Measurements from ENCODE around the gene ORMDL1. TPM values are rescaled to one million over a fixed set of nuclear protein-coding genes. Genes with fewer than 3 reads are reported as not detected.

ORMDL1 gene, protein sequence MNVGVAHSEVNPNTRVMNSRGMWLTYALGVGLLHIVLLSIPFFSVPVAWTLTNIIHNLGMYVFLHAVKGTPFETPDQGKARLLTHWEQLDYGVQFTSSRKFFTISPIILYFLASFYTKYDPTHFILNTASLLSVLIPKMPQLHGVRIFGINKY
- 10 to 100 TPM; 44.8 to 81.8 (median 57.5) TPM for polyA plus RNA-seq
- long read RNA-seq, donor 1, result 0 reads
- long read RNA-seq, donor 2, transcript ORMDL1-203 (4 exons, 2,009 nt), result major isoform, 13 of 23 reads
- long read RNA-seq, donor 2, partial matches to known transcripts, result 0 of 23 reads
- long read RNA-seq, donor 2, other reads (novel, unspliced or antisense), result 0 of 23 reads
- long read RNA-seq, donor 3, transcript ORMDL1-201 (3 exons, 2,692 nt), result major isoform, 18 of 40 reads
- long read RNA-seq, donor 3, transcript ORMDL1-203 (4 exons, 2,009 nt), result minor isoform, 9 of 40 reads
- long read RNA-seq, donor 3, partial matches to known transcripts, result 10 of 40 reads
- long read RNA-seq, donor 3, other reads (novel, unspliced or antisense), result 0 of 40 reads
- long read RNA-seq, donor 4, result 0 reads
- long read RNA-seq, donor 5, transcript ORMDL1-203 (4 exons, 2,009 nt), result major isoform, 7 of 10 reads
- long read RNA-seq, donor 5, partial matches to known transcripts, result 0 of 10 reads
- long read RNA-seq, donor 5, other reads (novel, unspliced or antisense), result 0 of 10 reads
- long read RNA-seq, donor 6, transcript ORMDL1-201 (3 exons, 2,692 nt), result major isoform, 20 of 32 reads
- long read RNA-seq, donor 6, transcript ORMDL1-203 (4 exons, 2,009 nt), result minor isoform, 7 of 32 reads
- long read RNA-seq, donor 6, partial matches to known transcripts, result 0 of 32 reads
- long read RNA-seq, donor 6, other reads (novel, unspliced or antisense), result 0 of 32 reads
- long read RNA-seq, donor 7, result 0 reads
- long read RNA-seq, donor 8, partial matches to known transcripts, result 0 of 4 reads
- long read RNA-seq, donor 8, other reads (novel, unspliced or antisense), result 0 of 4 reads
- long read RNA-seq, donor 9, transcript ORMDL1-201 (3 exons, 2,692 nt), result major isoform, 7 of 8 reads
- long read RNA-seq, donor 9, partial matches to known transcripts, result 0 of 8 reads
- long read RNA-seq, donor 9, other reads (novel, unspliced or antisense), result 0 of 8 reads
- long read RNA-seq, donor 10, transcript ORMDL1-203 (4 exons, 2,009 nt), result minor isoform, 11 of 54 reads
- long read RNA-seq, donor 10, transcript ORMDL1-201 (3 exons, 2,692 nt), result major isoform, 25 of 54 reads
- long read RNA-seq, donor 10, partial matches to known transcripts, result 12 of 54 reads
- long read RNA-seq, donor 10, other reads (novel, unspliced or antisense), result 0 of 54 reads

DNA sequence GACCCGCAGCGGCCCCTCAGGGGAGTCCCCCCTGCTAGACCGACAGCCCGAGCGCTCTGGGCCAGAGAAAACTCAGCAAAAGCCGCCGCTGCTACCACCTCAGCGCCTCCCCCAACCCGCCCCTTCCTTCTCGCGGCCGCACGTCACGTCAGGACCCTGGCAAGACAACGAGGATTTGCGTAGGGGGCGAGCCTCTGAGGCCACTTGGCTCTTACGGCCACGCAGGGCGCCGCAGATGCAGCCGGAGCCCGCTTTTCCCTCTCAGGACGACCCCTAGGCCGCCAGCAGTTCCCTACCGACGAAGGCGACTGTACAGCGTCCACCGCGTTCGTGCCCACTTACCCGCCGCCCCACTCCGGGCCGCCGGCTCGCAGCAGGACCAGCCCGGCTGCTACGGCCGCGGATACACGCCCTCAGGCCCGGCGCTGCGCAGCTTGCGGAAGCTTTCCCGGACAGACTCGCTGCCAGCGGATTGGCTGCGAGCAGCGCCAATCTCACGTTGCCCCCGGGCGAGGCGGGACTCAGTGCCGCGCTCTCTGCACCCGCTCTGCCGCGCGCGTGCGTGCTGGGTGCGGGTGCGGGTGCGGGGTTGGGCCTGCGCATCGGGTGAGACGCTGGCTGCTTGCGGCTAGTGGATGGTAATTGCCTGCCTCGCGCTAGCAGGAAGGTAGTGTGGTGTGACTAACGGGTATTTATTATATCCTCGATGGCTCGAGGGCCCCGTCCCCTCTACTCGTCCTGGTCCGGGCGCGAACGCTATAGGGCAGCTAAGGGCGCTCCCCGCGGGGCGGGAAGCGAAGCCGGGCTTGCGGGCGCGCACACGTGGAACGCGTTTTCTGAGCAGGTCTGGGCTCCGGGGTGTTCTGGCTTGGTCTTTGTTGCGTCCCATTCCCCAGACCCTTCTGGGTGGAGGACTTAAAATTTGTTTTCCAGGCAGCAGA lies at the start of gene ORMDL1, which contains the start of gene PMS1:
ORMDL1 (minus strand) TSS at position 413 of the 941 bp plus-strand sequence. CDS start 1,744 bp downstream, outside the sequence.
PMS1 (plus strand) TSS at position 524 of the 941 bp plus-strand sequence. CDS start 7,360 bp downstream, outside the sequence.
- DNase-seq (peak; percentile 96 to 98), FAIRE-seq (no peak)
- 0% methylated on average over 85 to 96 of the region's 96 CpGs for WGBS, 3 donors
- Histone ChIP-seq H3K4me1 (ENCODE audit: control insufficient read depth in 3 of 3, insufficient read depth in 2 of 3, low read depth in 1 of 3, low read length in 2 of 3) (peaks cover 0 to 6% (median 4%) of the 10 kb centered on the region in 3 donors), H3K9me3 (ENCODE audit: control insufficient read depth in 2 of 2, insufficient read depth in 1 of 2, low read depth in 1 of 2, low read length in 1 of 2) (no peaks in the 10 kb centered on the region), H3K4me3 (ENCODE audit: low read depth in 1 of 3, low read length in 3 of 3) (peak within 1 kb of the TSS; percentile 79 to 84 (median 81)), H3K27me3 (ENCODE audit: control insufficient read depth in 3 of 3, insufficient read depth in 3 of 3, low read length in 3 of 3) (no peaks in the 10 kb centered on the region), H3K36me3 (ENCODE audit: control insufficient read depth in 3 of 3, insufficient read depth in 2 of 3, low read depth in 1 of 3, low read length in 3 of 3) (peaks cover 0 to 4% (median 0%) of the 10 kb centered on the region in 3 donors), H3K27ac (ENCODE audit: low read depth in 1 of 3, low read length in 2 of 3) (peak within 1 kb of the TSS; percentile 88 to 97 (median 93))

DNA sequence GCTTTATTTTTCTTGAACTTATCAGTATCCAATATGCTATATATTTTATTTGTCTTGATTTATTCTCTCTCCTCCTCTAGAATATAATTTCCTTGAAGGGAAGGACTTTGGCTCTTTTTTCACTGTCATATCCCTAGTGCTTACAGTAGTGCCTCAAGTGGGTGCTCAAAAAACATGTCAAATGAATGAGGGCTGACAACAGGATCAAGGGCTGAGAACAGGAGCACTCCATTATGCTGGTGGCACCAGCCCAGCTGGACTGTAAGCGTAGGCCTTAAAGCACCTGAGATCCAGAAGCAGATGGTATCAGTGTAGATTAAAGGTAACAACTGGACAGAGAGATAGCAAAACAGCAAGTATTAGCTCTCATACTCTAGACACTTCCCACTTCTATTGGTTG lies 46.4 kb upstream of the ORMDL1 start:
- FAIRE-seq, result no peak
- no peaks in the 10 kb centered on the region for H3K4me1 ChIP-seq (ENCODE audit: control insufficient read depth in 3 of 3, insufficient read depth in 2 of 3, low read depth in 1 of 3, low read length in 2 of 3)
- no peak overlapping the region for H3K27ac ChIP-seq (ENCODE audit: low read depth in 1 of 3, low read length in 2 of 3)
- H3K27me3 ChIP-seq (ENCODE audit: control insufficient read depth in 3 of 3, insufficient read depth in 3 of 3, low read length in 3 of 3), result no peaks in the 10 kb centered on the region
- no peaks in the 10 kb centered on the region for H3K9me3 ChIP-seq (ENCODE audit: control insufficient read depth in 2 of 2, insufficient read depth in 1 of 2, low read depth in 1 of 2, low read length in 1 of 2)
- peaks cover 0 to 2% (median 0%) of the 10 kb centered on the region in 3 donors for H3K36me3 ChIP-seq (ENCODE audit: control insufficient read depth in 3 of 3, insufficient read depth in 2 of 3, low read depth in 1 of 3, low read length in 3 of 3)
- no peak overlapping the region for H3K4me3 ChIP-seq (ENCODE audit: low read depth in 1 of 3, low read length in 3 of 3)
- DNase-seq, result no peak
- 98 to 100% (median 100%) methylated on average over 1 of the region's 1 CpG for WGBS, 3 donors

- FAIRE-seq, result no peak
- Histone ChIP-seq H3K4me1 (ENCODE audit: control insufficient read depth in 3 of 3, insufficient read depth in 2 of 3, low read depth in 1 of 3, low read length in 2 of 3) (no peaks in the 10 kb centered on the region), H3K36me3 (ENCODE audit: control insufficient read depth in 3 of 3, insufficient read depth in 2 of 3, low read depth in 1 of 3, low read length in 3 of 3) (peaks cover 0 to 2% (median 0%) of the 10 kb centered on the region in 3 donors), H3K9me3 (ENCODE audit: control insufficient read depth in 2 of 2, insufficient read depth in 1 of 2, low read depth in 1 of 2, low read length in 1 of 2) (no peaks in the 10 kb centered on the region), H3K27ac (ENCODE audit: low read depth in 1 of 3, low read length in 2 of 3) (no peak overlapping the region), H3K4me3 (ENCODE audit: low read depth in 1 of 3, low read length in 3 of 3) (no peak overlapping the region), H3K27me3 (ENCODE audit: control insufficient read depth in 3 of 3, insufficient read depth in 3 of 3, low read length in 3 of 3) (no peaks in the 10 kb centered on the region)
- no peak for DNase-seq
- WGBS, 3 donors, result 67 to 76% (median 73%) methylated on average over 4 of the region's 4 CpGs
These were observed 45.1 kb upstream of the ORMDL1 start for GRCh38 chr2:189829102-189829833.

GRCh38 chr2:189826039-189826438 lies 41.9 kb upstream of the ORMDL1 start:
- peaks cover 0 to 5% (median 0%) of the 10 kb centered on the region in 3 donors for H3K36me3 ChIP-seq (ENCODE audit: control insufficient read depth in 3 of 3, insufficient read depth in 2 of 3, low read depth in 1 of 3, low read length in 3 of 3)
- no peak overlapping the region for H3K27ac ChIP-seq (ENCODE audit: low read depth in 1 of 3, low read length in 2 of 3)
- H3K27me3 ChIP-seq (ENCODE audit: control insufficient read depth in 3 of 3, insufficient read depth in 3 of 3, low read length in 3 of 3), result no peaks in the 10 kb centered on the region
- no peak overlapping the region for H3K4me3 ChIP-seq (ENCODE audit: low read depth in 1 of 3, low read length in 3 of 3)
- H3K4me1 ChIP-seq (ENCODE audit: control insufficient read depth in 3 of 3, insufficient read depth in 2 of 3, low read depth in 1 of 3, low read length in 2 of 3), result no peaks in the 10 kb centered on the region
- H3K9me3 ChIP-seq (ENCODE audit: control insufficient read depth in 2 of 2, insufficient read depth in 1 of 2, low read depth in 1 of 2, low read length in 1 of 2), result no peaks in the 10 kb centered on the region
- DNase-seq, result no peak
- no peak for FAIRE-seq
- 97 to 98% (median 97%) methylated on average over 5 of the region's 5 CpGs for WGBS, 3 donors

- Histone ChIP-seq H3K36me3 (ENCODE audit: control insufficient read depth in 3 of 3, insufficient read depth in 2 of 3, low read depth in 1 of 3, low read length in 3 of 3) (peaks cover 0 to 7% (median 0%) of the 10 kb centered on the region in 3 donors), H3K27me3 (ENCODE audit: control insufficient read depth in 3 of 3, insufficient read depth in 3 of 3, low read length in 3 of 3) (no peaks in the 10 kb centered on the region), H3K4me1 (ENCODE audit: control insufficient read depth in 3 of 3, insufficient read depth in 2 of 3, low read depth in 1 of 3, low read length in 2 of 3) (no peaks in the 10 kb centered on the region), H3K9me3 (ENCODE audit: control insufficient read depth in 2 of 2, insufficient read depth in 1 of 2, low read depth in 1 of 2, low read length in 1 of 2) (no peaks in the 10 kb centered on the region), H3K4me3 (ENCODE audit: low read depth in 1 of 3, low read length in 3 of 3) (no peak overlapping the region), H3K27ac (ENCODE audit: low read depth in 1 of 3, low read length in 2 of 3) (no peak overlapping the region)
- FAIRE-seq, result peak; percentile 81
- 81 to 93% (median 88%) methylated on average over 3 of the region's 3 CpGs for WGBS, 3 donors
- DNase-seq, result no peak
These were observed 40.7 kb upstream of the ORMDL1 start for GRCh38 chr2:189824694-189825396.

- 96 to 97% (median 97%) methylated on average over 33 of the region's 33 CpGs for WGBS, 3 donors
- H3K9me3 ChIP-seq (ENCODE audit: control insufficient read depth in 2 of 2, insufficient read depth in 1 of 2, low read depth in 1 of 2, low read length in 1 of 2), result no peaks in the 10 kb centered on the region
- H3K4me1 ChIP-seq (ENCODE audit: control insufficient read depth in 3 of 3, insufficient read depth in 2 of 3, low read depth in 1 of 3, low read length in 2 of 3), result no peaks in the 10 kb centered on the region
- peaks cover 0 to 7% (median 0%) of the 10 kb centered on the region in 3 donors for H3K36me3 ChIP-seq (ENCODE audit: control insufficient read depth in 3 of 3, insufficient read depth in 2 of 3, low read depth in 1 of 3, low read length in 3 of 3)
- no peak overlapping the region for H3K4me3 ChIP-seq (ENCODE audit: low read depth in 1 of 3, low read length in 3 of 3)
- DNase-seq, result no peak
- FAIRE-seq, result no peak
- no peak overlapping the region for H3K27ac ChIP-seq (ENCODE audit: low read depth in 1 of 3, low read length in 2 of 3)
- H3K27me3 ChIP-seq (ENCODE audit: control insufficient read depth in 3 of 3, insufficient read depth in 3 of 3, low read length in 3 of 3), result no peaks in the 10 kb centered on the region
These were observed 38.0 kb upstream of the ORMDL1 start for GRCh38 chr2:189821953-189822748.

Measured in small intestine (tissue), 16 donors.